Esophagus squamous epithelium (tissue), 5 donors: ENCODE measurements around the gene CFAP92. TPM values are rescaled to one million over a fixed set of nuclear protein-coding genes. Genes with fewer than 3 reads are reported as not detected.

Experiments
- DNase-seq: peaks from one replicate; lab custom pipeline; 2025; lab: John Stamatoyannopoulos, UW
- H3K27ac ChIP-seq, 4 donors: fragments of 200-600 bp; sonication (generic); one replicate each; pipeline ENCODE4 v1.5.1; 2016 to 2019; ENCODE audit warnings: mild to moderate bottlenecking in 1 of 4
- H3K27me3 ChIP-seq, 4 donors: fragments of 200-600 bp; sonication (generic); 1 replicate in 3 of 4; 2 replicates in 1 of 4; pipeline versions ENCODE4 v1.5.1 to v1.6.0; 2017 to 2021; ENCODE audit warnings: antibody characterized with exemption in 1 of 4
- H3K36me3 ChIP-seq, 3 donors: fragments of 200-600 bp; sonication (generic); one replicate each; pipeline ENCODE4 v1.5.1; 2016 to 2019
- H3K4me1 ChIP-seq, 3 donors: fragments of 200-600 bp; sonication (generic); one replicate each; pipeline ENCODE4 v1.5.1; 2017 to 2019
- H3K4me3 ChIP-seq, 4 donors: fragments of 200-600 bp; sonication (generic); 1 replicate in 3 of 4; 2 replicates in 1 of 4; pipeline ENCODE4 v1.5.1; 2016 to 2019; ENCODE audit warnings: mild to moderate bottlenecking in 2 of 4, moderate library complexity in 1 of 4
- H3K9me3 ChIP-seq, 3 donors: fragments of 200-600 bp; sonication (generic); one replicate each; pipeline ENCODE4 v1.5.1; 2016 to 2019
- CTCF ChIP-seq, 6 experiments: fragments of 450-650 bp in 4 of 6; fragments of 200-600 bp in 2 of 6; sonication (generic) in 2 of 6; IDR thresholded peaks; one replicate each; pipeline ENCODE4 v1.5.1; 2016 to 2019; ENCODE audit warnings: antibody characterized with exemption in 6 of 6, mild to moderate bottlenecking in 4 of 6, moderate library complexity in 4 of 6
- POLR2A ChIP-seq, 4 donors: fragments of 450-650 bp; IDR thresholded peaks; one replicate each; pipeline ENCODE4 v1.6.1; 2017; ENCODE audit warnings: antibody characterized with exemption in 4 of 4, mild to moderate bottlenecking in 4 of 4, moderate library complexity in 3 of 4
- WGBS, 2 donors: methylation state at CpG; one replicate each; pipeline ENCODE4 v1.1.5; 2018; 5-methylcytosine and 5-hydroxymethylcytosine counted together
- intact Hi-C: fragments of 100-400 bp; cut with DNase I; formaldehyde crosslinking; loops from one replicate; pipeline ENCODE4 v1.15.0; 2022
- total RNA-seq, 4 donors: library from RNA; depleted of rRNA; stranded (reverse); fragments of >200 nt; gene quantifications; one replicate each; pipeline ENCODE4 v1.1.0, GENCODE V29; 2016
- donor health status: DM: yes; HTN: yes; CAD: no.

CFAP92 gene
- total RNA-seq, 4 donors from 2014 or later, result 0.40 to 1.4 (median 0.98) TPM

GRCh38 chr3:129003578-129004112, 9.8 kb upstream of the CFAP92 start:
- Histone ChIP-seq H3K4me1 (peaks cover 33 to 79% (median 36%) of the 10 kb centered on the region in 3 donors), H3K27ac (peak overlapping the region in 1 of 4 donors; percentile 21), H3K9me3 (no peaks in the 10 kb centered on the region), H3K36me3 (no peaks in the 10 kb centered on the region), H3K27me3 (peaks cover 0 to 78% (median 11%) of the 10 kb centered on the region in 4 donors), H3K4me3 (peak overlapping the region in 3 of 4 donors; percentile 16 to 56 (median 54))
- TF ChIP-seq POLR2A (IDR thresholded peaks at IDR 0.05) (no peak), CTCF (IDR thresholded peaks at IDR 0.05) (peak in 4 of 6 experiments; percentile 32 to 64 (median 46))
- no peak for DNase-seq
- intact Hi-C loops, result no loop called here
- WGBS, 2 donors, result 18 to 23% methylated on average over 9 to 16 of the region's 55 CpGs

GRCh38 chr3:129002573-129003569, 9.0 kb upstream of the CFAP92 start:
- H3K27me3 ChIP-seq, result peaks cover 0 to 83% (median 11%) of the 10 kb centered on the region in 4 donors
- intact Hi-C loops, result no loop called here
- H3K4me3 ChIP-seq, result peak overlapping the region; percentile 30 to 72 (median 54)
- no peak for DNase-seq
- no peaks in the 10 kb centered on the region for H3K9me3 ChIP-seq
- peaks cover 33 to 76% (median 36%) of the 10 kb centered on the region in 3 donors for H3K4me1 ChIP-seq
- no peaks in the 10 kb centered on the region for H3K36me3 ChIP-seq
- H3K27ac ChIP-seq, result peak overlapping the region in 3 of 4 donors; percentile 5 to 21 (median 13)
- no peak for TF ChIP-seq POLR2A (IDR thresholded peaks at IDR 0.05)
- no peak for TF ChIP-seq CTCF (IDR thresholded peaks at IDR 0.05)
- 54 to 57% methylated on average over 16 to 24 of the region's 28 CpGs for WGBS, 2 donors

DNA sequence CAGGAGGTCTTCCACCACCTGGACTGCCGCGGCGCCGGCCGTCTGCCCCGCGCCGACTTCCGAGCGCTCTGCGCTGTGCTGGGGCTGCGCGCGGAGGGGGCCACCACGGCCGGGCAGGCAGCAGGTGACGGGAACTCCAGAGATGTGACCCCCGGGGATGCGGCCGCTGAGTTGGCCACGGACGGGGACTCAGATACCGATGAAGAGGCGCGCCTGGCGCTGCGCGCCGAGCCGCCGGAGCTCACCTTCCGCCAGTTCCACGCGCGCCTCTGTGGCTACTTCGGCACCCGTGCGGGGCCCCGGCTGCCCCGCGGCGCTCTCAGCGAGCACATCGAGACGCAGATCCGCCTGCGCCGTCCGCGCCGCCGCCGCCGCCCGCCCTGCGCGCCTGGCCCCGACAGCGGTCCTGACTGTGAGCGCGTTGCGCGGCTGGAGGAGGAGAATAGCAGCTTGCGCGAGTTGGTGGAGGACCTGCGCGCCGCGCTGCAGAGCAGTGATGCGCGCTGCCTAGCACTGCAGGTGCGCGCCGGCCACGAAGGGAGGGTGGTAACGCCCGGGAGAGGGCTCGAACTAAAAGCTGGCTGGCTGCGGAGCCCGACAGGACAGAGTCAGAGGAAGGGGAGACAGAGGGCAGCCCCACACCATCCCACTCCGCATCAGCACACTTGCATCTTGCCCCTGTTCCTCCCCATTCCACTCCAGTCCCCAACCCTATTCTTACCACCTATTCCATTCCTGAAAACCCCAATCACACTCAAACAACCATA, 8.1 kb upstream of the CFAP92 start:
- whole genome bisulfite sequencing, 2 donors, result 13 to 23% methylated on average over 3 to 25 of the region's 81 CpGs
- no peak for DNase-seq
- Histone ChIP-seq H3K27me3 (peaks cover 0 to 80% (median 11%) of the 10 kb centered on the region in 4 donors), H3K27ac (peak overlapping the region; percentile 68 to 88 (median 82)), H3K4me3 (peak overlapping the region; percentile 30 to 72 (median 54)), H3K9me3 (no peaks in the 10 kb centered on the region), H3K36me3 (no peaks in the 10 kb centered on the region), H3K4me1 (peaks cover 33 to 67% (median 36%) of the 10 kb centered on the region in 3 donors)
- TF ChIP-seq POLR2A (IDR thresholded peaks at IDR 0.05) (no peak), CTCF (IDR thresholded peaks at IDR 0.05) (no peak)
- intact Hi-C loops, result no loop called here

DNA sequence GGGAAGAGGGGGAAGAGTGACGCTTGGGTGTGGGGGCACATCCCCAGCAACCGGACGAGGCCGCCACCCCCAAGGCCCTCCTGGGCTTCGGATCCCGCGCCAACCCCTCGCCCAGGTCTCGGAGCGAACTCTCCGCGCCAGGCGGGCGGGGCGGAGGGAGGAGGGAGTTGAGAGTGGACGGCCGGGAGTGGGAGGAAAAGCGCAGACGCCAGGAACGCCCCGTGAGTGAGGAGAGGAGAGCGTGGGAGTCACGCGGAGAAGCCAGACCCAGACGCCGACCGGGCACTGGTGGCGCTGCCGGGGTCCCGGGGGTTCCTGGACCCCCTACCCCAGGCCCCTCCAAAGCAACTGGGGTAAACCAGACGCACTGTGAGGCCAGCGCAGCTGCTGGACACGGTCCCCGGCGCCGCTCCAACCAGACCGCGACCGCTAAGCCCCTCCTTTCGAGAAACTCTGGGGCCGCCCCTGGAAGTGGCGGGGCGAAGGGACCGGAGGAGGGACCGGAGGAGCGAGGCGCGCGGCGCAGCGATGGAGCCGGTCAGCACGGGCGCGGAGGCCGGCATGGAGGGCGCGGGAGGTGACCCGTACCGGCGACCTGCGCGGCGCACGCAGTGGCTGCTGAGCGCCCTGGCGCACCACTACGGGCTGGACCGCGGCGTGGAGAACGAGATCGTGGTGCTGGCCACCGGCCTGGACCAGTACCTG, 7.4 kb upstream of the CFAP92 start, which contains the start of gene EFCC1:
EFCC1 (plus strand) TSS at position 204 of the 705 bp plus-strand sequence; CDS start at position 529, 325 bp downstream.
- 0 to 6% methylated on average over 1 to 17 of the region's 74 CpGs for WGBS, 2 donors
- intact Hi-C loops, result no loop called here
- Histone ChIP-seq H3K4me3 (peak within 1 kb of the TSS; percentile 30 to 72 (median 54)), H3K36me3 (no peaks in the 10 kb centered on the region), H3K4me1 (peaks cover 33 to 59% (median 36%) of the 10 kb centered on the region in 3 donors), H3K27me3 (peaks cover 0 to 75% (median 11%) of the 10 kb centered on the region in 4 donors), H3K27ac (peak within 1 kb of the TSS; percentile 68 to 88 (median 82)), H3K9me3 (no peaks in the 10 kb centered on the region)
- no peak for DNase-seq
- TF ChIP-seq CTCF (IDR thresholded peaks at IDR 0.05) (no peak), POLR2A (IDR thresholded peaks at IDR 0.05) (peak in 2 of 4 donors; percentile 41 to 45)
